Smooth muscle cell (in vitro differentiated cells): ENCODE results near the gene PRICKLE2. TPM values are rescaled to one million over a fixed set of nuclear protein-coding genes. Genes with fewer than 3 reads are reported as not detected.

ENCODE experiments used
- DNase-seq: peaks from one replicate; lab custom pipeline; 2025; ENCODE audit not compliant: unreplicated experiment; lab: John Stamatoyannopoulos, UW
- H2AFZ ChIP-seq: fragments of 200-600 bp; sonication (generic); 2 replicates; pipeline ENCODE4 v1.6.0; 2016; ENCODE audit warnings: antibody characterized with exemption, low read depth, mild to moderate bottlenecking
- H3F3A ChIP-seq: fragments of 200-600 bp; sonication (generic); 2 replicates; pipeline ENCODE4 v1.6.0; 2017; ENCODE audit warnings: antibody characterized with exemption, low read depth
- H3K27ac ChIP-seq: fragments of 200-600 bp; sonication (generic); 2 replicates; pipeline ENCODE4 v1.5.1; 2016; ENCODE audit warnings: low read depth, mild to moderate bottlenecking
- H3K27me3 ChIP-seq: fragments of 200-600 bp; sonication (generic); 2 replicates; pipeline ENCODE4 v1.6.1; 2016; ENCODE audit warnings: low read depth, mild to moderate bottlenecking
- H3K36me3 ChIP-seq: fragments of 200-600 bp; sonication (generic); 2 replicates; pipeline ENCODE4 v1.5.1; 2016; ENCODE audit warnings: low read depth
- H3K4me1 ChIP-seq: fragments of 200-600 bp; sonication (generic); 2 replicates; pipeline ENCODE4 v1.5.1; 2016; ENCODE audit warnings: low read depth
- H3K4me2 ChIP-seq: fragments of 200-600 bp; sonication (generic); 2 replicates; pipeline ENCODE4 v1.6.0; 2016; ENCODE audit warnings: mild to moderate bottlenecking
- H3K4me3 ChIP-seq: fragments of 200-600 bp; sonication (generic); 2 replicates; pipeline ENCODE4 v1.5.1; 2016; ENCODE audit warnings: mild to moderate bottlenecking
- H3K79me2 ChIP-seq: fragments of 200-600 bp; sonication (generic); 2 replicates; pipeline ENCODE4 v1.6.0; 2016; ENCODE audit warnings: low read depth, mild to moderate bottlenecking
- H3K9ac ChIP-seq: fragments of 200-600 bp; sonication (generic); 2 replicates; pipeline ENCODE4 v1.6.0; 2016; ENCODE audit warnings: low read depth
- H3K9me3 ChIP-seq: fragments of 200-600 bp; sonication (generic); replicated peaks from 2 replicates; pipeline ENCODE4 v1.5.1; 2016; ENCODE audit warnings: low read depth
- H4K20me1 ChIP-seq: fragments of 200-600 bp; sonication (generic); 2 replicates; pipeline ENCODE4 v1.6.0; 2016; ENCODE audit warnings: low read depth
- WGBS: methylation state at CpG from one replicate; pipeline ENCODE4 v1.1.7; 2016; ENCODE audit warnings: low lambda C conversion rate; 5-methylcytosine and 5-hydroxymethylcytosine counted together
- polyA plus RNA-seq: library from polyadenylated mRNA; unstranded; fragments of >200 nt; fragmentation: Nextera tagmentation; extraction: Ambion mirVana; gene quantifications from 2 replicates; pipeline ENCODE4 v1.2.1, GENCODE V29; 2016
- total RNA-seq: library from RNA; depleted of rRNA; stranded (reverse); fragments of >200 nt; gene quantifications from 2 replicates; pipeline ENCODE4 v1.2.3, GENCODE V29; 2014
- TF ChIP-seq, protein P1 (sequence below): fragments of 200-600 bp; sonication (generic); IDR thresholded peaks from 2 replicates; pipeline ENCODE4 v1.5.1; 2017; ENCODE audit warnings: borderline replicate concordance, mild to moderate bottlenecking, antibody characterized with exemption; ENCODE audit not compliant: insufficient read depth, poor library complexity, severe bottlenecking

Gene PRICKLE2
- total and polyA plus RNA-seq, 2 experiments from 2014 or later = 7.8 to 49.9 TPM

DNA sequence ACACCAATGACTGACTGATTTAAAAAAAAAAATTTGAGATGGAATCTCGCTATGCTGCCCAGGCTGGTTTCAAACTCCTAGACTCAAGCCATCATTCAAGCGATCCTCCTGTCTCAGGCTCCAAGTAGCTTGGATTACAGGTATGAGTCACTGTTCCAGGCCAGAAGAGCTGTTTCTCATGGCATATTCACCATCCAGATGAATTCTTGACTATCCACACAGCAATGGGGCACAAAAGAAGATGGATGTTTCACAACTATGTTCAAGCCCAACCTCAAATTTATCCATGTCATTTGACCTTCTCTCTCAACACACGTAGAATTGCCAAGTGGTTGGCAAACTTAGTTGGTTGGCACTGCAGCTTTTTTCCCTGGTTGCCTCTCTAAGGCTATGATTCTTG lies 40.6 kb downstream of the PRICKLE2 start:
- Histone ChIP-seq H2AFZ (no peak overlapping the region), H3K4me3 (no peak overlapping the region), H4K20me1 (no peaks in the 10 kb centered on the region), H3K9ac (no peak overlapping the region), H3K4me1 (peaks cover 27% of the 10 kb centered on the region), H3K4me2 (no peak overlapping the region), H3K27ac (peak overlapping the region; percentile 97), H3K9me3 (no peaks in the 10 kb centered on the region), H3K27me3 (no peaks in the 10 kb centered on the region), H3K36me3 (no peaks in the 10 kb centered on the region), H3F3A (peaks cover 46% of the 10 kb centered on the region), H3K79me2 (peaks cover 56% of the 10 kb centered on the region)
- 67% methylated on average over 3 of the region's 3 CpGs for WGBS
- TF ChIP-seq, protein P1, sequence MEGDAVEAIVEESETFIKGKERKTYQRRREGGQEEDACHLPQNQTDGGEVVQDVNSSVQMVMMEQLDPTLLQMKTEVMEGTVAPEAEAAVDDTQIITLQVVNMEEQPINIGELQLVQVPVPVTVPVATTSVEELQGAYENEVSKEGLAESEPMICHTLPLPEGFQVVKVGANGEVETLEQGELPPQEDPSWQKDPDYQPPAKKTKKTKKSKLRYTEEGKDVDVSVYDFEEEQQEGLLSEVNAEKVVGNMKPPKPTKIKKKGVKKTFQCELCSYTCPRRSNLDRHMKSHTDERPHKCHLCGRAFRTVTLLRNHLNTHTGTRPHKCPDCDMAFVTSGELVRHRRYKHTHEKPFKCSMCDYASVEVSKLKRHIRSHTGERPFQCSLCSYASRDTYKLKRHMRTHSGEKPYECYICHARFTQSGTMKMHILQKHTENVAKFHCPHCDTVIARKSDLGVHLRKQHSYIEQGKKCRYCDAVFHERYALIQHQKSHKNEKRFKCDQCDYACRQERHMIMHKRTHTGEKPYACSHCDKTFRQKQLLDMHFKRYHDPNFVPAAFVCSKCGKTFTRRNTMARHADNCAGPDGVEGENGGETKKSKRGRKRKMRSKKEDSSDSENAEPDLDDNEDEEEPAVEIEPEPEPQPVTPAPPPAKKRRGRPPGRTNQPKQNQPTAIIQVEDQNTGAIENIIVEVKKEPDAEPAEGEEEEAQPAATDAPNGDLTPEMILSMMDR = no peak
- no peak for DNase-seq

DNA sequence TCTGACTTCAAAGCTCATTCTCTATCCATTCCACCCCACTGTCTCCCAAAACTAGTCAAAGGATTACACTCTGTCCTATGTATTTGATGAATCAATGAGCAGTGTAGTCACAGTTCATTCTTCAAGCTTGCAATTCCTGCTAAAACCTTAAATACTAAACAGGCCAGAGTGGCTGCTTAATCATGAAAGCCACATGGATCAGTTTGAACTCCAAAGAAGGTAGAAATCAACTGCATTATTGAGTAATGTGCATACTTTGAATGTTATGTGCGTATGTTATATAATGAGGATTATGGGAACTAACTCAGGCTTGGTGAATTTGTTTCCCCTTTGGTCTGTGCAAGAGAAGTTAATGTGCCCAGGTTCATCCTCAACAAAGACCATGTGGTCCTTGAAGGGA lies 45.4 kb downstream of the PRICKLE2 start:
- DNase-seq = no peak
- no peak overlapping the region for H3K9ac ChIP-seq
- H3K27ac ChIP-seq = peak overlapping the region; percentile 39
- peaks cover 22% of the 10 kb centered on the region for H3F3A ChIP-seq
- H3K36me3 ChIP-seq = no peaks in the 10 kb centered on the region
- no peak overlapping the region for H2AFZ ChIP-seq
- H3K4me3 ChIP-seq = no peak overlapping the region
- no peaks in the 10 kb centered on the region for H4K20me1 ChIP-seq
- H3K4me2 ChIP-seq = peak overlapping the region; percentile 43
- H3K27me3 ChIP-seq = no peaks in the 10 kb centered on the region
- 36% methylated on average over 1 of the region's 1 CpG for WGBS
- TF ChIP-seq, protein P1 = no peak
- peaks cover 56% of the 10 kb centered on the region for H3K79me2 ChIP-seq
- H3K9me3 ChIP-seq = no peaks in the 10 kb centered on the region
- no peaks in the 10 kb centered on the region for H3K4me1 ChIP-seq

DNA sequence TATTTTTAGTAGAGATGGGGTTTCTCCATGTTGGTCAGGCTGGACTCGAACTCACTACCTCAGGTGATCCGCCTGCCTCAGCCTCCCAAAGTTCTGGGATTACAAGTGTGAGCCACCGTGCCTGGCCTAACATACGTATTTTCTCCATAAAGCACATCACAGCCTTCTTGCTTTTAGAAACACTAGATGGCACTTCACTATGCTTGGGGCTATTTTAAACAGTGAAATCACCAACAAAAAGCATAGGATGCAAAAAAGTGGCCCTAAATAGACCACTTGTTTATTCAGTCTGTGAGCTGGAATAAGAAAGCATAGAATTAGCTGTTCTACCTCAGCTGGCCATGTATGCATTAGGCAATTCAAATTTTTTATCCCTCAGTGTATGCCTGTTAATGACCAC lies 46.0 kb downstream of the PRICKLE2 start:
- no peaks in the 10 kb centered on the region for H3K27me3 ChIP-seq
- peaks cover 16% of the 10 kb centered on the region for H3F3A ChIP-seq
- H3K36me3 ChIP-seq = no peaks in the 10 kb centered on the region
- H3K79me2 ChIP-seq = peaks cover 54% of the 10 kb centered on the region
- H2AFZ ChIP-seq = no peak overlapping the region
- no peaks in the 10 kb centered on the region for H3K4me1 ChIP-seq
- H3K4me3 ChIP-seq = no peak overlapping the region
- H3K27ac ChIP-seq = peak overlapping the region; percentile 39
- no peaks in the 10 kb centered on the region for H3K9me3 ChIP-seq
- peak overlapping the region; percentile 43 for H3K4me2 ChIP-seq
- DNase-seq = no peak
- no peak overlapping the region for H3K9ac ChIP-seq
- 83% methylated on average over 4 of the region's 4 CpGs for WGBS
- no peaks in the 10 kb centered on the region for H4K20me1 ChIP-seq
- TF ChIP-seq, protein P1 = no peak

DNA sequence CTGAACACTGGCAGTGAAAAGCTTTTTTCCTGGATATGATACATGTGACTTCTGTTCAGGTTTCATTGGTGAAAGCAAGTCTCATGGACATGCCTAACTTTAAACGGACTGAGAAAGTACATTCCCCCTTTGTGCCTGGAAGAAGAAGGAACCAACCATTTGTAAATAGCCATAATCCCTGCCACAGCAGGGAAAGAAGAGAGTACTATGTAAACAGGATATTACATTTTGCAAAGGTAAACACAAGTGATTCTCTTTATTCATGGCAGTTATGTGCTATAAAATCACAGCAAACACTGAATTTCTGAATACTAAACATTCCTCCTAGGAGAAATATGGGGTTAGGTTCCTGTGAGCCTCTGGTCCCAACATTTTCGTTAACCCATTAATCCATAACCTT lies 46.8 kb downstream of the PRICKLE2 start:
- 82% methylated on average over 2 of the region's 2 CpGs for WGBS
- Histone ChIP-seq H3K9ac (no peak overlapping the region), H3K27ac (peak overlapping the region; percentile 39), H3K9me3 (no peaks in the 10 kb centered on the region), H3K36me3 (no peaks in the 10 kb centered on the region), H4K20me1 (peaks cover 5% of the 10 kb centered on the region), H3K4me1 (no peaks in the 10 kb centered on the region), H3K27me3 (no peaks in the 10 kb centered on the region), H2AFZ (no peak overlapping the region), H3K4me2 (no peak overlapping the region), H3K79me2 (peaks cover 46% of the 10 kb centered on the region), H3K4me3 (no peak overlapping the region), H3F3A (peaks cover 9% of the 10 kb centered on the region)
- DNase-seq = no peak
- TF ChIP-seq, protein P1 = no peak
